Measurements from ENCODE around the gene AGT.
A peak's percentile ranks its signal among the peaks of the same experiment; 100 is the strongest.

The AGT gene

GRCh38 chr1:230713915-230714764 is at the start of gene AGT:
AGT (minus strand) TSS chr1:230714122; CDS start chr1:230710823, 3,299 bp downstream.
- peak within 1 kb of the TSS in 1 of 2 donors; percentile 4 for H3K9ac ChIP-seq (ENCODE audit: low read depth in 1 of 2, low read length in 2 of 2)
- peak within 1 kb of the TSS in 1 of 2 donors; percentile 9 for H3K4me3 ChIP-seq (ENCODE audit: low read length in 2 of 2)
- H3K27me3 ChIP-seq (ENCODE audit: control insufficient read depth in 2 of 2, insufficient read depth in 2 of 2, low read length in 2 of 2), result no peaks in the 10 kb centered on the region
- H3K9me3 ChIP-seq (ENCODE audit: control insufficient read depth in 2 of 2, low read length in 2 of 2), result no peaks in the 10 kb centered on the region
- H3K4me1 ChIP-seq (ENCODE audit: control insufficient read depth in 2 of 2, insufficient read depth in 2 of 2, low read length in 2 of 2), result peaks cover 0 to 3% of the 10 kb centered on the region in 2 donors
- H3K27ac ChIP-seq (ENCODE audit: low read depth in 2 of 2, low read length in 2 of 2), result no peak within 1 kb of the TSS
- H3K36me3 ChIP-seq (ENCODE audit: control insufficient read depth in 2 of 2, insufficient read depth in 2 of 2, low read length in 2 of 2), result no peaks in the 10 kb centered on the region

GRCh38 chr1:230761443-230762167 is 47.7 kb upstream of the AGT start:
- Histone ChIP-seq H3K9me3 (ENCODE audit: control insufficient read depth in 2 of 2, low read length in 2 of 2) (no peaks in the 10 kb centered on the region), H3K36me3 (ENCODE audit: control insufficient read depth in 2 of 2, insufficient read depth in 2 of 2, low read length in 2 of 2) (peaks cover 0 to 9% of the 10 kb centered on the region in 2 donors), H3K9ac (ENCODE audit: low read depth in 1 of 2, low read length in 2 of 2) (no peak overlapping the region), H3K4me1 (ENCODE audit: control insufficient read depth in 2 of 2, insufficient read depth in 2 of 2, low read length in 2 of 2) (no peaks in the 10 kb centered on the region), H3K27me3 (ENCODE audit: control insufficient read depth in 2 of 2, insufficient read depth in 2 of 2, low read length in 2 of 2) (no peaks in the 10 kb centered on the region), H3K27ac (ENCODE audit: low read depth in 2 of 2, low read length in 2 of 2) (no peak overlapping the region), H3K4me3 (ENCODE audit: low read length in 2 of 2) (no peak overlapping the region)

GRCh38 chr1:230760360-230760827 is 46.5 kb upstream of the AGT start:
- H3K27ac ChIP-seq (ENCODE audit: low read depth in 2 of 2, low read length in 2 of 2), result no peak overlapping the region
- no peaks in the 10 kb centered on the region for H3K4me1 ChIP-seq (ENCODE audit: control insufficient read depth in 2 of 2, insufficient read depth in 2 of 2, low read length in 2 of 2)
- H3K27me3 ChIP-seq (ENCODE audit: control insufficient read depth in 2 of 2, insufficient read depth in 2 of 2, low read length in 2 of 2), result no peaks in the 10 kb centered on the region
- peaks cover 0 to 7% of the 10 kb centered on the region in 2 donors for H3K36me3 ChIP-seq (ENCODE audit: control insufficient read depth in 2 of 2, insufficient read depth in 2 of 2, low read length in 2 of 2)
- H3K9me3 ChIP-seq (ENCODE audit: control insufficient read depth in 2 of 2, low read length in 2 of 2), result no peaks in the 10 kb centered on the region
- H3K9ac ChIP-seq (ENCODE audit: low read depth in 1 of 2, low read length in 2 of 2), result no peak overlapping the region
- no peak overlapping the region for H3K4me3 ChIP-seq (ENCODE audit: low read length in 2 of 2)

GRCh38 chr1:230759369-230760065 is 45.6 kb upstream of the AGT start:
- H3K9ac ChIP-seq (ENCODE audit: low read depth in 1 of 2, low read length in 2 of 2), result no peak overlapping the region
- no peak overlapping the region for H3K4me3 ChIP-seq (ENCODE audit: low read length in 2 of 2)
- H3K27me3 ChIP-seq (ENCODE audit: control insufficient read depth in 2 of 2, insufficient read depth in 2 of 2, low read length in 2 of 2), result no peaks in the 10 kb centered on the region
- H3K9me3 ChIP-seq (ENCODE audit: control insufficient read depth in 2 of 2, low read length in 2 of 2), result no peaks in the 10 kb centered on the region
- no peak overlapping the region for H3K27ac ChIP-seq (ENCODE audit: low read depth in 2 of 2, low read length in 2 of 2)
- H3K36me3 ChIP-seq (ENCODE audit: control insufficient read depth in 2 of 2, insufficient read depth in 2 of 2, low read length in 2 of 2), result peaks cover 0 to 7% of the 10 kb centered on the region in 2 donors
- H3K4me1 ChIP-seq (ENCODE audit: control insufficient read depth in 2 of 2, insufficient read depth in 2 of 2, low read length in 2 of 2), result peaks cover 2 to 7% of the 10 kb centered on the region in 2 donors

- no peak overlapping the region for H3K4me3 ChIP-seq (ENCODE audit: low read length in 2 of 2)
- H3K27ac ChIP-seq (ENCODE audit: low read depth in 2 of 2, low read length in 2 of 2), result no peak overlapping the region
- H3K9ac ChIP-seq (ENCODE audit: low read depth in 1 of 2, low read length in 2 of 2), result no peak overlapping the region
- H3K36me3 ChIP-seq (ENCODE audit: control insufficient read depth in 2 of 2, insufficient read depth in 2 of 2, low read length in 2 of 2), result peaks cover 0 to 7% of the 10 kb centered on the region in 2 donors
- H3K27me3 ChIP-seq (ENCODE audit: control insufficient read depth in 2 of 2, insufficient read depth in 2 of 2, low read length in 2 of 2), result no peaks in the 10 kb centered on the region
- no peaks in the 10 kb centered on the region for H3K9me3 ChIP-seq (ENCODE audit: control insufficient read depth in 2 of 2, low read length in 2 of 2)
- H3K4me1 ChIP-seq (ENCODE audit: control insufficient read depth in 2 of 2, insufficient read depth in 2 of 2, low read length in 2 of 2), result peaks cover 2 to 7% of the 10 kb centered on the region in 2 donors
Observed at GRCh38 chr1:230758709-230759368, 44.9 kb upstream of the AGT start.

GRCh38 chr1:230757856-230758708 is 44.2 kb upstream of the AGT start:
- H3K36me3 ChIP-seq (ENCODE audit: control insufficient read depth in 2 of 2, insufficient read depth in 2 of 2, low read length in 2 of 2), result peaks cover 0 to 7% of the 10 kb centered on the region in 2 donors
- no peak overlapping the region for H3K9ac ChIP-seq (ENCODE audit: low read depth in 1 of 2, low read length in 2 of 2)
- H3K4me3 ChIP-seq (ENCODE audit: low read length in 2 of 2), result no peak overlapping the region
- no peaks in the 10 kb centered on the region for H3K9me3 ChIP-seq (ENCODE audit: control insufficient read depth in 2 of 2, low read length in 2 of 2)
- H3K27me3 ChIP-seq (ENCODE audit: control insufficient read depth in 2 of 2, insufficient read depth in 2 of 2, low read length in 2 of 2), result no peaks in the 10 kb centered on the region
- no peak overlapping the region for H3K27ac ChIP-seq (ENCODE audit: low read depth in 2 of 2, low read length in 2 of 2)
- H3K4me1 ChIP-seq (ENCODE audit: control insufficient read depth in 2 of 2, insufficient read depth in 2 of 2, low read length in 2 of 2), result peaks cover 4 to 12% of the 10 kb centered on the region in 2 donors

- Histone ChIP-seq H3K4me1 (ENCODE audit: control insufficient read depth in 2 of 2, insufficient read depth in 2 of 2, low read length in 2 of 2) (peaks cover 22 to 39% of the 10 kb centered on the region in 2 donors), H3K4me3 (ENCODE audit: low read length in 2 of 2) (no peak overlapping the region), H3K27me3 (ENCODE audit: control insufficient read depth in 2 of 2, insufficient read depth in 2 of 2, low read length in 2 of 2) (no peaks in the 10 kb centered on the region), H3K27ac (ENCODE audit: low read depth in 2 of 2, low read length in 2 of 2) (no peak overlapping the region), H3K9ac (ENCODE audit: low read depth in 1 of 2, low read length in 2 of 2) (peak overlapping the region in 1 of 2 donors; percentile 19), H3K36me3 (ENCODE audit: control insufficient read depth in 2 of 2, insufficient read depth in 2 of 2, low read length in 2 of 2) (no peaks in the 10 kb centered on the region), H3K9me3 (ENCODE audit: control insufficient read depth in 2 of 2, low read length in 2 of 2) (no peaks in the 10 kb centered on the region)
Observed at GRCh38 chr1:230754796-230755195, 40.9 kb upstream of the AGT start.

GRCh38 chr1:230753586-230754251 is 39.8 kb upstream of the AGT start:
- Histone ChIP-seq H3K27ac (ENCODE audit: low read depth in 2 of 2, low read length in 2 of 2) (peak overlapping the region; percentile 80 to 91), H3K4me3 (ENCODE audit: low read length in 2 of 2) (peak overlapping the region; percentile 47 to 48), H3K27me3 (ENCODE audit: control insufficient read depth in 2 of 2, insufficient read depth in 2 of 2, low read length in 2 of 2) (no peaks in the 10 kb centered on the region), H3K9ac (ENCODE audit: low read depth in 1 of 2, low read length in 2 of 2) (peak overlapping the region in 1 of 2 donors; percentile 61), H3K9me3 (ENCODE audit: control insufficient read depth in 2 of 2, low read length in 2 of 2) (no peaks in the 10 kb centered on the region), H3K4me1 (ENCODE audit: control insufficient read depth in 2 of 2, insufficient read depth in 2 of 2, low read length in 2 of 2) (peaks cover 24 to 50% of the 10 kb centered on the region in 2 donors), H3K36me3 (ENCODE audit: control insufficient read depth in 2 of 2, insufficient read depth in 2 of 2, low read length in 2 of 2) (no peaks in the 10 kb centered on the region)
